Gastroesophageal sphincter (tissue), 3 donors: ENCODE measurements around the gene EIF5B.
A peak's percentile ranks its signal among the peaks of the same experiment; 100 is the strongest.

Source experiments
- CTCF ChIP-seq, 4 experiments: fragments of 200-600 bp in 2 of 4; fragments of 450-650 bp in 2 of 4; sonication (generic) in 1 of 4; IDR thresholded peaks; one replicate each; pipeline ENCODE4 v1.5.1; 2017 to 2019; ENCODE audit warnings: antibody characterized with exemption in 4 of 4, mild to moderate bottlenecking in 2 of 4, moderate library complexity in 2 of 4
- POLR2A ChIP-seq, 2 donors: fragments of 450-650 bp; IDR thresholded peaks; one replicate each; pipeline ENCODE4 v1.6.1; 2017; ENCODE audit warnings: antibody characterized with exemption in 2 of 2, mild to moderate bottlenecking in 2 of 2, moderate library complexity in 1 of 2

- TF ChIP-seq CTCF (IDR thresholded peaks at IDR 0.05) (peak in 3 of 4 experiments; percentile 47 to 85 (median 60)), POLR2A (IDR thresholded peaks at IDR 0.05) (peak; percentile 54 to 68)
Observed at GRCh38 chr2:99337113-99338028, at the start of gene EIF5B.
